Activated CD4-positive, alpha-beta T cell treated with anti-CD3 and anti-CD28 coated beads for 24 hours (primary cell): Measurements from ENCODE around the gene RTN4IP1.
"Not testable (repeated sequence)": the region's sequence is repeated elsewhere in the genome, so short reads cannot be mapped to it uniquely, and the experiment has no call there.

ENCODE experiments used
- DNase-seq, 2 donors: peaks; one replicate each; pipeline ENCODE4 v3.0.0-alpha.2; 2020; ENCODE audit warnings: low read depth in 2 of 2

RTN4IP1 gene

GRCh38 chr6:106586815-106587415 lies 42.4 kb downstream of the RTN4IP1 start:
- no peak for DNase-seq

- no peak for DNase-seq
Observed at GRCh38 chr6:106581468-106581867, 47.8 kb downstream of the RTN4IP1 start.

GRCh38 chr6:106579281-106579680 lies 50.0 kb downstream of the RTN4IP1 start:
- DNase-seq, result no peak

GRCh38 chr6:106574741-106575458 lies 54.4 kb downstream of the RTN4IP1 start:
- no peak for DNase-seq

GRCh38 chr6:106572875-106573585 lies 56.3 kb downstream of the RTN4IP1 start:
- DNase-seq, result no peak

- no peak for DNase-seq
Observed at GRCh38 chr6:106572436-106572835, 56.9 kb downstream of the RTN4IP1 start.

GRCh38 chr6:106569428-106569827 lies 59.9 kb downstream of the RTN4IP1 start:
- DNase-seq, result no peak

- DNase-seq, result no peak
Observed at GRCh38 chr6:106568530-106568929, 60.8 kb downstream of the RTN4IP1 start.

- DNase-seq, result no peak
Observed at GRCh38 chr6:106564476-106564875, 64.8 kb downstream of the RTN4IP1 start.

GRCh38 chr6:106563614-106564013 lies 65.7 kb downstream of the RTN4IP1 start:
- DNase-seq, result no peak

GRCh38 chr6:106561686-106562405 lies 67.5 kb downstream of the RTN4IP1 start:
- DNase-seq, result no peak

GRCh38 chr6:106560996-106561685 lies 68.2 kb downstream of the RTN4IP1 start:
- no peak for DNase-seq

GRCh38 chr6:106559659-106560058 lies 69.6 kb downstream of the RTN4IP1 start:
- not testable (repeated sequence) for DNase-seq

GRCh38 chr6:106558364-106558763 lies 70.9 kb downstream of the RTN4IP1 start:
- no peak for DNase-seq

- DNase-seq, result no peak
Observed at GRCh38 chr6:106557837-106558236, 71.5 kb downstream of the RTN4IP1 start.

- DNase-seq, result no peak
Observed at GRCh38 chr6:106556368-106556960, 72.8 kb downstream of the RTN4IP1 start.

- DNase-seq, result no peak
Observed at GRCh38 chr6:106555767-106556166, 73.5 kb downstream of the RTN4IP1 start.

GRCh38 chr6:106553440-106553839 lies 75.9 kb downstream of the RTN4IP1 start:
- DNase-seq, result peak; percentile 15 to 33

- DNase-seq, result no peak
Observed at GRCh38 chr6:106551155-106551554, 78.1 kb downstream of the RTN4IP1 start.

- DNase-seq, result no peak
Observed at GRCh38 chr6:106549521-106549920, 79.8 kb downstream of the RTN4IP1 start.

- not testable (repeated sequence) for DNase-seq
Observed at GRCh38 chr6:106548926-106549455, 80.3 kb downstream of the RTN4IP1 start.
